DMS53 treated with DMSO at 0.1 percent for 48 hours (cell line): ENCODE measurements around the gene NFATC2.
"Not testable (repeated sequence)": the region's sequence is repeated elsewhere in the genome, so short reads cannot be mapped to it uniquely, and the experiment has no call there.

Experiments used
- DNase-seq: peaks from one replicate; lab custom pipeline; 2025; ENCODE audit not compliant: unreplicated experiment; lab: John Stamatoyannopoulos, UW

NFATC2 gene

DNA sequence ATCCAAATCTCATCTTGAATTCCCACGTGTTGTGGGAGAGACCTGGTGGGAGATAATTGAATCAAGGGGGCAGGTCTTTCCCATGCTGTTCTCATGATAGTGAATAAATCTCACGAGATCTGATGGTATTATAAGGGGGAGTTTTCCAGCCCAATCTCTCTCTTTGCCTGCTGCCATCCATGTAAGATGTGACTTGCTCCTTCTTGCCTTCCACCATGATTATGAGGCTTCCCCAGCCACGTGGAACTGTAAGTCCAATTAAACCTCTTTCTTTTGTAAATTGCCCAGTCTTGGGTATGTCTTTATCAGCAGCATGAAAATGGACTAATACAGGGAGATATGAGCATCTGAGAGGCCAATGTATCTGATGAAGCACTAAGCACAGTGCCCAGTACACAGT is 26.0 kb upstream of the NFATC2 start:
- not testable (repeated sequence) for DNase-seq

DNA sequence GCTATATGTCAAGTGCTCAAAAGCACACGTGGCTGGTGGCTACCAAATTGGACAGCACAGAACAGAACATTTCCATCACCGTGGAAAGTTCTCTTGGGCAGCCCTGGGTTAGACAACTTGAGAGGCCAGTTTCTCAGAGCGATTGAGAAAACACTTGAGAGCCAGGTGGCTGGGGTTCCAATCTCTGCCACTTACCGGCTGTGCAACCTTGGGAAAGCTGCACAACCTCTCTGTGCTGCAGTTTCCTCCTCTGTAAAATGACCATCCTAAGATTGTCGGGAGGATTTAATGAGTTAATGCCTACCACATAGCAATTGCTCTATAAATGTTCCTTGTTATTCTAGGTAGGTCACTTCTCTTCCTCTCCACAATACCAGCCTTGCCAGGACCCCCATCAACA is 25.1 kb upstream of the NFATC2 start:
- no peak for DNase-seq

DNA sequence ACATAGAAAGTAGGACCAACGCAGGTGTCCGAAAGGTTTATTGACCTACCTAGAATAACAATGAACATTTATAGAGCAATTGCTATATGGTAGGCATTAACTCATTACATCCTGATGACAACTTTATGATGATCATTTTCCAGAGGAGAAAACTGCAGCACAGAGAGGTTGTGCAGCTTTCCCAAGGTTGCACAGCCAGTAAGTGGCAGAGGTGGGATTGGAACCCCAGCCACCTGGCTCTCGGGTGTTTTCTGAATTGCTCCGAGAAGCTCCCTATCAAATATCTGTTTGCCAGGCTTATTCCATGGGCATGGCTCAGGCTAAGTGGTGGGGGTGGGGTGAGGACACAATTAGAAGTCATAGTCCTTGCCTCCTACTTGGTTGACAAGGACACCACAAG is 24.1 kb upstream of the NFATC2 start:
- DNase-seq = no peak

DNA sequence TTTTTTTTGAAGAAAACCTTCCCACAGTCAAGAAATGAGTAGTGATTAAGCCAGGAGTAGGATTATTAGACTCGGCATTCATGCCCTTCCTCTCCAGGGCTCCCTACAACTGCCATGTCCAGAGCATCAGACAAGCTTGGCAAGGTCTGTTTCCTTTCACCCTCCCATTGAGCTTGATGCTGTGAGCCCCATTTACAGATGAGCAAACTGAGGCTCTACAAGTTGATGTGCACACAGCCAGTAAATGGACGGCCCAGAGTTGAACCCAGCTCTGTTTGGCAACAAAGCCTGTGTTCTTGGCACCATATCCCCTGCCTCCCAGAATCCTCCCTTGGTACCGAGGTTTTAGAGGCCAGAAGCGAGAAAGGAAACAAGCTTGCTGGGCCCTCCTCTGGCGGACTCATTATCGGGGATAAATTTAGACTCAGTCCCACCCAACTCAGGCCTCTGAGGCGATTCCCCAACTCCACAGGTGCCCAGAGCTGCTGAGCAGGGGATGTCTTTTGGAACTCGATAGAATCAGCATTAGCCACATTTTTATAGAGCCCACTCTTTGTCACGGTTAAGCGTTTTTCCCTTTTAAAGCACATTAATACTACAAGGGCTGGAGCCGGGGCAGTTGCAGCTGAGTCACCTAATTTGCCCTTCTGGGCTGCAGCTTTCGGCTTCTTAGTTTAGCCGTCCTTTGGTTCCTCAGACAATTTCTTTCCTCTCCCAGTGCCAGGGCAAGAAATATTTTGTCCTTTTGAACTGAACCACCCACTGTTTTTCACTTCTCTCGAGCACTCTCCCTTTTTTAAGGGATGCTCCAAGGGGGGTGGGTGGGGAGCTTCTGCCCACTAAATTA is 23.0 kb upstream of the NFATC2 start:
- no peak for DNase-seq

DNA sequence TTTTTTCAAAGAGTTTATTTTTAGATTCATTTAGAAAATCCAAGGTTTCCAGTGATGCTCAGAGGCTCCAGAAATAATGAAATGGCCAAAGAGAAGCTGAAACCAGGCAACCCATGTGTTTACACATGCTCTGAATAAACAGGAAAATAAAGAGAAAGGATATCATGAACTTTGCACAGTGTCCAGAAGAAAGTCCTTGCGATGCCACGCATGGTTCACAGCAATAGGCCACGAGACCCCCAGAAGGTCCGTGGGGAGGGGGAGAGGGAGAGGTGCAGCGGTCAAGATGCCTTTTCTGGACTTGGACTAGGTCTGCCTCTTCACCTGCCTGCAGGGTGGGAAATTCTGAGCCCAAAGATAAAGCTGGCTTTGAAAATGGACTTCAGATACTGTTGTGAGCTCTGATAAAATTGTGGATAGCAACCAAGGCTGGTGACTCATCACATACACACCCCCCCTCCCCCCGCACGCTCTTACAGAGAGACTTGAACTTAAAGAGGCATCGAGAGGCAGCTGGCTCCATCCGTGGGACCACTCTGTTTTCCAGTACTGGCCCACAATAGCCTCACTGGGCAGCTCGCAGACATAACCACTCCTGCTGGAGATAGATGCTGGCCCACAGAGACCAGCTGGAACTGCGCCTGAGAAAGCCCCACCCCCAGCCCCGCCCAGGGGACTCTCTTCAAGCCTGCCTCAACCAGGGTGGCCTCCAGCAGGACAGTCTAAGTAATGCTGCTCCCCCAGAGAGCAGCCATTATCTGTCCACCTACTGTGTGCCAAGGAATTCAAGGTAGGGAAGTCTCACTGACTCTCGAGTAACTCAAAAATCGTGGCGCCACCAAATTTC is 21.2 kb upstream of the NFATC2 start:
- no peak for DNase-seq

DNA sequence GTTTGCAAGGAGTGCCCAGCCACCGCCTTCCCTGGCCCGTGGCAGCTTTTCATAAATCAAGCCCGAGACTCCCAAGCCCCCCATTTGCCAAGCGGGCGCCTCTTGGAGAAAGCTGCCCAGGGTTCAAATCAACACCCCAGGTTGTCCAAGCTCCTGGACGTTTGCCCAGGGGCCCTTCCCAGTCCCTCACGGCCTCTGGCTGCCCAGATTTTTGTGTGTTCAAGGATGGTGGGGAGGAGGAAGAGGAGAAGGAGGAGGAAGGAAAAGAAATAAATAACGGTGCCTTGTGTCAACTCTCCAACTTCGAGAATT is 20.6 kb upstream of the NFATC2 start:
- no peak for DNase-seq

DNA sequence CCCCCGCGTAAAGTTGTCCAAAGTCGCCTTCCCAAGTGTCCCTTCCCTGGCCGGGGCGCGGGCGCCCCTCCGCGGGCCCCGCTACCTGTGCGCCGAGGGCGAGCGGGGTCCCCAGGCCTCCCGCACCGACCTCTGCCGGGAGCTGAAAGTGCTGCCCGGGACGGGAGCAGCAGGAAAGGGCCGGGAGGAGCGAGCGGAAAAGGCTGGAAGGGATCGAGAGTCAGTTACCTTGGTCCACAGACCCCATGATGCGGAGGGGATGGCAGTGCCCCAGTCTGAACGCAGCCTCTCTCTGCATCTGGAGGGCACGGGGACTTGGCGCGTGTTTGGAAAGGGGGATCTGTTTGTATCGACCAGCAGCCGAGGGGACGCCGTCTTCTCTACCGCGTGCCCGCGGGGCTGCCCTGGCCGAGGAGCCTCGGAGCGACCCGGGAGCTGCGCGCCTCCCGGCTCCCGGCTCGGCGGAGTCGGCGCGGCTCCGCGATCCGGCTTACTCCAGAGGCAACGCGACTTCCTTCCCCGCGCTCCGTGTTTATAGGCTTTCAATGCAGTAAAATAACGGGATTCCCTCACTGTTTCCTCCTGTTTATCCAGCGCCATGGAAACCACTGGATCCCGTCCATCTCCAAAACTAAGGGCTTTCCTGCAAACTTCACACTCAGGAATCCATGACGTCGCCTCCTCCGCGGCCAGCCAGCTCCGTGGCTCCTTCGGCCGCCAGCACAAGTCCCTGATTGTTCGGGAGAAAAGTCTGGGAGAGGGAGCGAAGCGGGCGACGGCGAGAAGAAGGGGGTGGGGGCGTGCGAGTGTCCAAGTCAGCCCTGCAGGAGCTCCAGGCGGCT is 20.0 kb upstream of the NFATC2 start:
- DNase-seq = no peak

DNA sequence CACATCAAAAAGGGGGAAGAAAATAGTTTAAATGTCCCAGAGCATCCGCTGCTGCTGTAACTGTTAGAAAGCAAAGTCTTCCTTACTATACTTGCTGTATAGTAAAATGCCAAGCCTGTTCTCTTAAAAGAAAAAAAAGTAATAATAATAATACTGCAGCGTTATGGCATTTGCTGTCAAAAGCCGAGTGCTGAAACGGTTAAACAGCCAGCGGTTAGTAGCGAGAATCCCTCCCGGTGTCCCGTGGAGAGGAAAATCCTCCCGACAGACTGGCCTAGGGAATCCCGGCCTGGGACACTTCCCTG is 19.5 kb upstream of the NFATC2 start:
- DNase-seq = no peak

DNA sequence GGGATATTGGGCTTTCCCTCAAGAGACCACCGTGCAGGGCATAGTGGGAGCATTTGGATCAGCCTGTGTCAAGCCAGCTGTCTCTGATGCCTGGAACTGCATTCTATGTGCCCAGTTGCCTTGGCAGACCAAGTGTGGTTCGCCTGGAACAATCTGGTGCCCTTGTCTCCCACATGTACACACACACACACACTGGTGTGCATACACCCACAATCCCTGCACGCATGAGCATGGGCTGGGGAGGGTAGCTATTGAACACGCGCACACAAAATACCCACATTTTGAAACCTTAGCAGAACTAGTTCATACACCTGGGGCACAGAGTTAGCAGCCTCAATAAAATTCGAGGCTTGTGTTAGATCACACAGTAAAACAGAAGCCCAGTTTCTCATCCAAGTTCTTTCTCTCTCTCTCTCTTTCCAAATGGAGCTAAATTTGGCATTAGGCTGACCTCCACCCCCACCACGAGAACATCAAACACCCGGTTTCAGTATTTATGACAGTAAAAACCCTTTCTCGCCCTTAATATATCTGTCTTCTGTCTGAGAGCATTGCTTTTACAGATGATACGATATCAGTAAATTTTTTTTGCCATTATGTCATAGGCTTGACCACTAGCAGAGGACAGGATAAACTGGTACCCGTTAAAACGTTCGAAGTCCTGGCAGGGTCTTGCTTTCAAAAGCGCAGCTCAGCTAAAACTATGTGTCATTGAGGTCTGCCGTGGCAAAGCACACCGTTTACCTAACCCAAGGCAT is 18.2 kb upstream of the NFATC2 start:
- DNase-seq = no peak

DNA sequence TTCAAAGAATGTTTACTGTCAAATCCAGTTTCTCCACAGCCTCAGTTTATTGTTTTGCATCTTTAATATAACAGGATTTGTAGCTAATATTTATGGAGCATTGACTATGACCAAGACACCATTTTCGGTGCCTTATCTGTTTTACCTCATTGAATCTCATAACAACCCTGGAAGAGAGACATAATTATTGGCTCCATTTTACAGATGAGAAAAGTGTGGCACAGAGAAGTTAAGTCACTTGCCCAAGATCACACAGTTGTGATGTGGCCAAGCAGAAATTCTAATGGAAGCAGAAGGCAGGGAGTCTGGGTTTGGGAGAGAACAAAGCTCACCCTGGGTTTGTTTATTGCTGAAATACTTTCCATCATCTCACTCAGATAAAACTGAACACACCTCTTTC is 17.5 kb upstream of the NFATC2 start:
- DNase-seq = no peak

DNA sequence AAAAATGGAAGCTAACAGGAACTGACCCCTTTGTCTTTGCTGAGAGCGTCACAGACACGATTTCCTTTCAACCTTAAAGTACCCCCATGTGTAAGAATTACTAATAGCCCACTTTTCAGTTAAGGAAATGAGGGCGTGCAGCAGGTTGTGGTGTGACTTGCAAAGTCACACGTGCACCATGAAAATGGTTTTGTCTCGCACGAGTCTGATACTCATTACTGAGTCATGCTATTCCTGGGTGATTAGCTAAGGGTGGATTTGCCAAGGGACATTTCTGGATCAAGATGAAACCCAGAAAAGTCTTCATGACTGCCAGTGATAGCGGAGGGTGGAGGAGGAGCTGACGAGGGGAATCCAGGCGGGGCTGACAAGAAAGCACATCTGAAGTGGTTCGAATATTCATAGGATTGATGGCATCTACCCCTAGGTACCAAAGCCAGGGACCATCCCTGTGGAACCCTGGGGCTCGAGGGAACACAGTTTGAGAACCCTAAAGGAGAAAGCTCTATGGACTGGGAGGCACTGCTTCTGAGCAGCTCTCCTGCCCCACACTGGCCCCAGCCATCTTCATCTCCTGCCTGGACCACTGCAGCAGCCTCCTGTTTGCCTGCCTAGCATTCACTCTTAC is 12.1 kb upstream of the NFATC2 start:
- no peak for DNase-seq

DNA sequence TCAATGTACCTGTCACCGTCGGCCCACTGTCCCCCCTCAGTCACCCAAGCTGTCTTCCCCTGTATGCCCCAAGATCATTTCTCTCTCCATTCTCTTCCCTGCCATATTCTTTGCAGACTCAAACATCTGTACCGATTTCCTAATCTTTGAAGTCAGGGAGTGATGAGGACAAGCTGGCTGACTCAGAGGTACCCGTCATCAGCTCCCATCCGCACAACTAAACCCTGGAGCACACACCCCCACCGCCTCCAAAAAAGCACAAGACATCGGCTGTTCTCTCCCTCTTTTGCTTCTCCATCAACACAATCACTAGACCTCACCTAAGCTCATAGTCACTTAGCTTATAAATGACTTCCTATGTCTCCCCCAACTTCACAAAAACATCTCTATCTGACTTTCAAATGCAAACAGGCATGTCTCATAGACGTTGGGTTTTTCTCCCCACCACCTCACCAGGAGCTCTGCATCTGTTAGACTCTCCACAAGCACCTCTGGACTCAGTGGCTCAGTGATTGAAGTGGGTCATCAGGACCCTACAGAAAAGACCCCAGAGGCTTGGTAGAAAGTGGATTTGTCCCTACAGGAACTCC is 11.5 kb upstream of the NFATC2 start:
- no peak for DNase-seq

DNA sequence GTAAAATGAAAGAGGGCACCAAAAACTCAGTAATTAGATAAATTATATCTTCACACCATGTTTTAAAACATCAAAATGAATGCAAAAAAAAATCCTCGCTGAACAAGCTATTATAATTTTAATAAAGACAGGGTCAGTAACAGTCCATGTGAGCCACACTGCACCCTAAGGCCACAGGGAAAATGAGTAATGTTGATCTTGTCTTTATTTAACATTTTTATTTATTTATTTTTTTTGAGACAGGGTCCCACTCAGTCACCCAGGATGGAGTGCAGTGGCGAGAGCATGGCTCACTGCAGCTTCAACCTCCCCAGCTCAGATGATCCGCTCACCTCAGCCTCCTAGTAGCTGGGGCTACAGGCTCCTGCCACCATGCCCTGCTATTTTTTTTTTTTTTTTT is 8.7 kb upstream of the NFATC2 start:
- DNase-seq = no peak

DNA sequence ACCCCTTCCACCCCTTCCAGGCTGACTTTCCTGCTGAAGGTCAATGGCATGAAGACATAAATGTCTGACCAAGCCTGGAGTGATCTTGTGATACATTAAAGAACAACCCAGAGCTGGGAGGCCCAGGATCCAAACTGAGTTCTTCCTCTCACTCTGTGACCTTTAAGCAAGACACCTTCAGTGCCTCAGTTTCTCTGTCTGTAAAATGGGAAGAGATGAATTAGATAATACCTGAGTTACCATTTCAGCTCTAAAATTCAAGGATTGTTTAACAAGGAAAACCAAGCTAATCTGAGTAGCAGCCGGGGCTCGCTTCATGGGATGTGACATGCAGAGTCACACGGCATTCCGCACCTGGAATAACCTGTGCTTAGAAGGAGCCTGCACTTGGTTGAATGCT is 7.0 kb upstream of the NFATC2 start:
- DNase-seq = no peak

DNA sequence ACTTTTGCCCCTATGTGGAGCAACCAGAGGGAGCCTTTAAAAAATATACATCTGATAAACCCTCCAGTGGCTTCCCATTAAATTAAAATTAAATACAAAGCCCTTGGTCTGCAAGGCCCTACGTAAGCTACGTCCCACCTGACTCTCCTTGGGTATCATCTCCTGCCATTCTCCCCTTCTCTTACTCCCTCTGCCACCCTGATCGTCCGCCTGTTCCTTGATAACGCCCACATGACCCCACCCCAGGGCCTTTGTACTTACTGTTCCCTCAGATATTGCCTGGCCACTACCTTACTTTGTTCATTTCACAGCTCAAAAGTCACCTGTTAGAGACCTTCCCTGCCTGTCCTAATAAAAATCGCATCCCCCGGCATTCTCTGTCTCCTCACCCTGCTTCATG is 5.4 kb upstream of the NFATC2 start:
- DNase-seq = no peak

DNA sequence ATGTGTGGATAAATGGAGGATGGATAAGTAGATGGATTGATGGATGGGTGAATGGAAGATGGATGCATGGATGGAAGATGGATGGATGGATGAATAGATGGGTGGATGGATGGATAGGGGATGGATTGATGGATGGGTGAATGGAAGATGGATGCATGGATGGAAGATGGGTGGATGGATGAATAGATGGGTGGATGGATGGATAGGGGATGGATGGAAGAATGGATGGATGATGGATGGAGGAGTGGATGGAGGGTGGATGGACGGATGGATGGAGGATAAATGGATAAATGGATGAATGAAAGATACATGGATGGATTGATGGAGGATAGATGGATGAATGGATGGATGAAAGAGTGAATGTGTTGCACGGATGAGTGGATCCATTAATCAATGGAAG is 3.0 kb upstream of the NFATC2 start:
- no peak for DNase-seq

DNA sequence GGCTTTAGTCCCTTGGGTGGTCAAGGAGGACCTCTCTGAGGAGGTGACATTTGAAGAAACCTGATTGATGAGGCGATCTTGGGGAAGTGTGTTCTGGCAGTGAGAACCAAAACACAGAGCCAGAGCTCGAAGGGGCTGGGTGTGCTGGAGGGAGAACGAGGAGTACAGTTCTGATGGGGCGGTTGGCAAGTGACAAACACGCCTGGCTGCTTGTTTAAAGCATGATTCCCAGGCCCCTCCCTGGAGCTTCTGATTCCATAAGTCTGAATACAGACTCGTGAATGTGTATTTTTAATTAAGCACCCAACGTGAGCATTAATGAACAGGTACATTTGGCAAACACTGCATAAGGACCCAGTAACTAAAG is 886 bp upstream of the NFATC2 start:
- no peak for DNase-seq

DNA sequence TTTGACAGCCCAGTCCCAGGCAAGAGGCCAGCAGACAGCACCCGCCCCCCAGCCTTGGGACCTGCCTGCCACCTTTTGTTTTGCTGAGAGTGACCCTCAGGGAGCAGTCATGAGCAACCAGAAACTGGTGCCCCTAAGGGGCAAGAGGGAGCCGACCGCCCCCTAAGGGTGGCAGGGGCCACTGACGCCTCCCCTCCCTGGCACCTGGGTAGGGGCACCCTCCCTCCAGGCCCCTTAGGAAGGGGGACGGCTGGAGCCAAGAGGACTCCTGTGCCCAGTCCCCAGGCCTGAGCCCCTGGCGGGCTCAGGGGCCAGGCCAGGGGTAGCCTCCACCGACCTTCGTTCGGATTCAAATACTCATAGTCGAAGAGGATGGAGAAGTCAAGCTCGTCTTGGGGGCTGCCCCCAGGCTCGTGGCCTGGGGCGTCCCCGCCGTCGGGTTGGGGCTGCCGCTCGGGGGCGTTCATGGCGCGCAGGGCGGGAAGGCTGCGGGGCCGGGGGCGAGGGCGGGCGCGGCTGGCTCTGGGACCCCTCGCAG is 417 bp downstream of the NFATC2 start:
- no peak for DNase-seq

DNA sequence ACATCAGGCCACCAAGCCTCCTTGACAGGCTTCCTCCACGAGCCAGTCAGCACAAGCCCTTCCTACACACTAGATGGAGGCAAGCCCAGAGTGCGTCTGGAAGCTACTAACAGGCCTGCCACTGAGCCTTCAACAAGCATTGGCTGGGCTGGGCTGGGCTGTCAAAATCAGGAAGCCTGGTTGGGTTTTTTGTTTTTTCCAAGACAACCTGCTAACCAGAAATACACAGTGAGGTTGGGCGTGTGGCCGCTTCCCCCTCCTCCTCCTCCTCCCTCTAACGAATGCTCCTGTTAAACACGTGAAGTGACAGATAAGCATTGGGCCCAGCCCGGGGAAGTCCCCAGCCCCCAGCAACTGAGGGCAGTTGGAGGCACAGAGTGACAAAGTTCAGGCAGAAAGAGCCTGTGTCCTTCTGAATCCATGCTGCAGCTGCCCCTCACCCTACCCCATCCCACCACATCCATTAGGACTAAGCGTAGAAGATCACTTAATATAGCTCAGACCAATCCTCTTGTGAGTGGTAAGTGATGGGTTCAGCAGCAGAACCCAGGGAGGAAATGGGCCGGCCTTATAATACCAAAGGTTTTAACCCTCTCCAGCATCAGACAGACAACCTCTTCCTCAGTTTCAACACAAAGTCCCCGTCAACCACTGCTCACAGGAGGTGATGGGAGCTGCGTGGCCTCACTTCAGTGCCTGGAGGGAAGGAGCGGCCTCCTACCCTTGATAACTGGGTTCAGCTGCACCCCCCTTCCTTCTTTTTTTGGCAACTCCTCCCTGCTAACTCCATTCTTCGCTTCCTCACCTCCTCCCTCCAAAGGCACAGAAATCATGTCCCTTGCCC is 1.1 kb downstream of the NFATC2 start:
- no peak for DNase-seq
